ENCODE measurements around the gene ASB1. TPM values are rescaled to one million over a fixed set of nuclear protein-coding genes. Genes with fewer than 3 reads are reported as not detected.
A peak's percentile ranks its signal among the peaks of the same experiment; 100 is the strongest.
"Not testable (repeated sequence)": the region's sequence is repeated elsewhere in the genome, so short reads cannot be mapped to it uniquely, and the experiment has no call there.

ASB1 gene
- total RNA-seq, 2 donors from 2014 or later, result 34.0 to 35.3 TPM

DNA sequence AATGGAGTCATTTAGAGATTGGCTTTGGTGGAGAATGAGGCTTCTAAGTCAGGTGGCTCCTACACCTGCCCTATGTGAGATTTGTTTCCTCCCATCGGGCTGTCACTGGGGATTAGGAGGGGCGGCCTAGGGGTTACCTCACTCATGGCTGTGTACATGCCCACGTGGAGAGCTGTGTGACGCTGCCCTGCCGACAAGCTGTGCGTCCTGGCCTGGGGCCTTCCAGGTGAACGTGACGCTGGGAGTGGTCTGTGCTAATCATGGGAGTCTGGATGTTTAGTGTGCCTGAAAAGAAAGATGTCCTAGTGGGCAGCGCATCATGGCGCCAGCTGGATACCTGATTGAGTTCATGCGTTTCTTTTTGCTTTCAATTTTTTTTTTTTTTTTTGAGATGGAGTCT lies 14.0 kb downstream of the ASB1 start:
- peak overlapping the region; percentile 92 for H3K27ac Mint-ChIP-seq
- peaks cover 20% of the 10 kb centered on the region for H3K4me1 Mint-ChIP-seq
- no peaks in the 10 kb centered on the region for H3K27me3 Mint-ChIP-seq
- ATAC-seq (replicated peaks), result no peak
- H3K9me3 Mint-ChIP-seq, result no peaks in the 10 kb centered on the region
- peaks cover 96% of the 10 kb centered on the region for H3K36me3 Mint-ChIP-seq (ENCODE audit: low read depth)
- peak overlapping the region; percentile 77 for H3K4me3 Mint-ChIP-seq

DNA sequence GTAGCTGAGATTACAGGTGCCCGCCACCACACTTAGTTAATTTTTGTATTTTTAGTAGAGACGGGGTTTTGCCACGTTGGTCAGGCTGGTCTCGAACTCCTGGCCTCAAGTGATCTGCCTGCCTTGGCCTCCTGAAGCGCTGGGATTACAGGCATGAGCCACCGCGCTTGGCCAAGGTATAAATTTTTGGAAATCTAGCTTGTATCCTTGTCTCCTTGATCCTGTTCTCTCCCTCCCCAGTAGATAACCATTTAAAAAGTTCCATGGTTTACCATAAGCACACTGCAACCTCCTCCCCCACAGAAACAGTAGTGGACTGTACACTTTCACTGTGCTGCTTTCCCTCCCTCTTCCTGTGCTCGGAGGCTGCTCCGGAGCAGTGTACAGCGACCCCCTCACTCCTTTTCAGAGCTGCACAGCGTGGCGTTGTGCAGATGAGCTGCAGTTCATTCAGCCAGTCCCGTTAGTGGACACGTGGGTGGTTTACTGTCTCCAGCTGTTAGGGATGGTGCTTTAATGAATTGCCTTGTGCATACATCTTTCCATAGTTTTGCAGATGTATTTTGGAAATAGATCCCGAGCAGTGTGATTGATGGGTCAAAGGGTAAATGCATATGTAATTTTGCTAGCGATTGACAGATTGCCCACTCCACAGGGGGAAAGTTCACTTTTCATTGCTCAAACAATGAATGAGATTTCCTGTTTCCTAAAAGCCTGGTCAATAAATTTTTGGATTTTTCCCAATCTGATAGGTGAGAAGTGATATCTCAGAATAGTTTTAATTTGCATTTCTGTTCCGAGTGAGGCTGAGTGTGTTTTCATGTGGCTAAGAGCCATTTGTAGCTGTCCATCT lies 14.8 kb downstream of the ASB1 start:
- Mint-ChIP-seq H3K27me3 (no peaks in the 10 kb centered on the region), H3K36me3 (ENCODE audit: low read depth) (peaks cover 96% of the 10 kb centered on the region), H3K27ac (no peak overlapping the region), H3K4me1 (peaks cover 20% of the 10 kb centered on the region), H3K4me3 (peak overlapping the region; percentile 5), H3K9me3 (no peaks in the 10 kb centered on the region)
- no peak for ATAC-seq (replicated peaks)

DNA sequence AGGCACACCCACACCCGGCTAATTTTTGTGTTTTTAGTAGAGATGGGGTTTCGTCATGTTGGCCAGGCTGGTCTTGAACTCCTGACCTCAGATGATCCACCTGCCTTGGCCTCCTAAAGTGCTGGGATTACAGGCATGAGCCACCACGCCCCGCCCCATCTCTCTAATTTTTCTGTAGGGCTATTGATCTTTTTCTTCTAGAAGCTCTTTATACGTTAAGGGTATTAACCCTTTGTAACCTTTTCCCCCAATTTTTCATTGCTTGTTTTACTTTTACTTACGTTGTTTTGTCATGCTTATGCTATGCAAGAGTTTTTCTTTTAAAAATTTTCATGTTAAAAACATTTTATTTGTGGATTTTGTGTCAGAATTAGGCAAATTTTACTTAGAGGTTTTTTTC lies 15.5 kb downstream of the ASB1 start:
- Mint-ChIP-seq H3K4me1 (peaks cover 20% of the 10 kb centered on the region), H3K36me3 (ENCODE audit: low read depth) (peaks cover 96% of the 10 kb centered on the region)
- not testable (repeated sequence) for ATAC-seq (replicated peaks)

DNA sequence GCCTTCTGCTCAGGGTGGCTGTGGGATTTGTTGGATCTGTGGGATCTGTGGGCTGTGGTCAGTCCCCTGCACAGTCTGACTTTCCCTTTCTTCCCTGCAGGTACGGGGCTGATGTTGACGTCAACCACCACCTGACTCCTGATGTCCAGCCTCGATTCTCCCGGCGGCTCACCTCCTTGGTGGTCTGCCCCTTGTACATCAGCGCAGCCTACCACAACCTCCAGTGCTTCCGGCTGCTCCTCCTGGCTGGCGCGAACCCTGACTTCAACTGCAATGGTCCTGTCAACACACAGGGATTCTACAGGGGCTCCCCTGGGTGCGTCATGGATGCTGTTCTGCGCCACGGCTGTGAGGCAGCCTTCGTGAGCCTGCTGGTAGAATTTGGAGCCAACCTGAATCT lies 17.5 kb downstream of the ASB1 start:
- Mint-ChIP-seq H3K27me3 (no peaks in the 10 kb centered on the region), H3K36me3 (ENCODE audit: low read depth) (peaks cover 95% of the 10 kb centered on the region), H3K4me1 (peaks cover 11% of the 10 kb centered on the region), H3K27ac (no peak overlapping the region), H3K4me3 (no peak overlapping the region), H3K9me3 (no peaks in the 10 kb centered on the region)
- ATAC-seq (replicated peaks), result no peak

More for the DNA sequence above, 15.5 kb downstream of the ASB1 start:
- H3K9me3 Mint-ChIP-seq, H3K4me3 Mint-ChIP-seq, H3K27me3 Mint-ChIP-seq, H3K27ac Mint-ChIP-seq: not testable (repeated sequence)

DNA sequence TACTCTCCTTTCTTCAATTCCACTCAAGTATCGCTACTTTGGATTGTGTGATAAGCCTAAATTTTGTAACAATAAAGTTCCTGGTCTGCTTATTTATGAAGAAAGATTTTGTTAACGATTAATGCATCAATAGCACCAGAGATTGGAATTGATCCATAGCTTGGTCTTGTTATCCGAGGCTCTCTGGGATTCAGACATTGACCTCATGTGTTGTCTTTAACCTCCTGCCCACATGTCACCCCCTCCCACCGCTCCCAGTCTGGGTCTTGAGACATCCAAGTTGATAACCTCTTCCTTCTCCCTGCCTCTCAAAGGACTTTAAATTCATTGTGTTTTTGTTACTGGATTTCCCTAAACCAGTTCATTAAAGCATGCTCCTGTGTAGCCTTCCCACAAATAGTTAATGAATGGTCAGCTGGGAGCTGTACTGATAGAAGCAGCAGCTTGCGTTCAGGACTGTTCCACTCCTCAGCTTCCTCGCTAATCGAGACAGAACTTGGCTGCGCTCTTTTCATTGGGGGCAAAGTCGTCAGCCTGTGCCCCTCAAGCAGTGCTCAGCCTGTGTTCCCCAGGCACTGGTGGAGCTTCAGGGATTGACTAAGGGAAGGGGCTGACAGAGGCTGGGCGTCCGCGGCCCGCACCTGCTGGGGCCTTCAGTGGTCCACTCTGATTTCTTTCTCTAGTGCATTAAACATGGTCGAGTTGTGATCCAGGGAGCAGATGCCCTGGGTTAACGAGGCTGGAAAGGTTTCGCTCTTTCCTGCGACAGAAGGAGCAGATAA lies 18.9 kb downstream of the ASB1 start:
- Mint-ChIP-seq H3K9me3 (no peaks in the 10 kb centered on the region), H3K27me3 (no peaks in the 10 kb centered on the region), H3K27ac (no peak overlapping the region), H3K4me3 (no peak overlapping the region), H3K36me3 (ENCODE audit: low read depth) (peaks cover 99% of the 10 kb centered on the region), H3K4me1 (peaks cover under 1% of the 10 kb centered on the region)
- ATAC-seq (replicated peaks), result no peak

DNA sequence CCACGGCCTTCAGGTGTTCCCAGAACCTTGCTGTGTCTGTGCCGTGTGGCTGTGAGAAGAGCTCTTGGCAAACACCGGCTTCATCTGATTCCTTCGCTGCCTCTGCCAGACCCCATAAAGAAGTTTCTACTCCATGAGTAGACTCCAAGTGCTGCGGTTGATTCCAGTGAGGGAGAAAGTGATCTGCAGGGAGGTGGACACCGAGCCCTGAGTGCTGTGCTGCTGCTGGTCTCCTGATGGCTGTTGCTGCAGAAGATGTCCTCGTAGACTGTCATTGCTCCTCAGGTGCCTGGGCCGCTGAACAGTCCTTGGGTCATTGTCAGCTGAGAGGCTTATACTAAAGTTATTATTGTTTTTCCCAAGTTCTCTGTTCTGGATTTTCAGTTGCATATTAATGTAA lies 19.6 kb downstream of the ASB1 start:
- peaks cover 99% of the 10 kb centered on the region for H3K36me3 Mint-ChIP-seq (ENCODE audit: low read depth)
- no peak overlapping the region for H3K27ac Mint-ChIP-seq

DNA sequence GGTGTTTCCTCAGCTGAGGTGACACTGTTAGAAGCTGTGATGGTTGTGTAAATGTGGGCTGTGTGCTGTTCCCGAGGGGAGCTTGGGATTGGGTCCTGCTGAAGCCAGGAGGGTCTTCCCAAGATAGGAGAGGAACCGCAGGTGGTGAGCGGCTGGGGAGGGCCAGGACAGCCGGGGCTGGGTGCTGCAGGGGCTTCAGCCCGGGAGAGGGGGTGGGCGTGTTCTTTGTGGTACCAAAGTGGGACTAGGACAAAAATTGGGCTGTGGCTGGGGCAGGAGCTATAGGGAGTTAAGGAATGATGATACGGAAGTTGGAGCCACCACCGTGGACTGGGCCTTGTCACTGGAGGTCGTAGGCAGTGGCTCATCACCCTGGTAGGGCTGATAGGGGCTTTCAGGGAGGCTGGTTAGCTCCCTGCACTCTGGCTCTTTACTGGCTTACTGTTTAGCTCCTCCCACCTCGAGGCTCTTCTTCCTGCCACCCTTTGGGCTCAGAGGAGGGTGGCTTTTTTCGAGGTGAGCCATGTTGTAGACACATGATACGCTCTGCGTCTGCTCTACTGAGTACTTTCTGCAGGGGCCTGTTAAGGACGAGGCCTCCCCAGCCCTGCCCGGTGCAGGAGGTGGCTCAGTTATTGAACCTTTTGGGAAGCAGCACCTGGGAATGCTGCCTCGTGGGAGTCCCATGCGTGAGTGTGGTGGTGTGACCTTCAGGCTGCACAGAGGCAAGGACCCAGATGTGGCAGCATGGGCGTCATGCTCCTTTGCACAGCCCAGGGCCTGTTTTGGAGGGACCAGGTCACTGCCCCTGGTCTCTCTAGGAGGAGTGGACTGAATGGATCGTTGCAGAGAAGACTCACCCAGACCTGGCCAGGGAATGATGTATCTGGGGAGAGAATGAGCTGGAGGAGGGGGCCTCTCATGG lies 21.6 kb downstream of the ASB1 start:
- H3K9me3 Mint-ChIP-seq, result no peaks in the 10 kb centered on the region
- no peak overlapping the region for H3K4me3 Mint-ChIP-seq
- H3K36me3 Mint-ChIP-seq (ENCODE audit: low read depth), result peaks cover 94% of the 10 kb centered on the region
- H3K4me1 Mint-ChIP-seq, result peaks cover 6% of the 10 kb centered on the region
- no peaks in the 10 kb centered on the region for H3K27me3 Mint-ChIP-seq
- peak overlapping the region; percentile 40 for H3K27ac Mint-ChIP-seq
- ATAC-seq (replicated peaks), result no peak

More for the DNA sequence above, 19.6 kb downstream of the ASB1 start:
- H3K4me1 Mint-ChIP-seq, result peaks cover 5% of the 10 kb centered on the region
- H3K4me3 Mint-ChIP-seq, result no peak overlapping the region
- ATAC-seq (replicated peaks), result no peak
- H3K9me3 Mint-ChIP-seq, result no peaks in the 10 kb centered on the region
- no peaks in the 10 kb centered on the region for H3K27me3 Mint-ChIP-seq

DNA sequence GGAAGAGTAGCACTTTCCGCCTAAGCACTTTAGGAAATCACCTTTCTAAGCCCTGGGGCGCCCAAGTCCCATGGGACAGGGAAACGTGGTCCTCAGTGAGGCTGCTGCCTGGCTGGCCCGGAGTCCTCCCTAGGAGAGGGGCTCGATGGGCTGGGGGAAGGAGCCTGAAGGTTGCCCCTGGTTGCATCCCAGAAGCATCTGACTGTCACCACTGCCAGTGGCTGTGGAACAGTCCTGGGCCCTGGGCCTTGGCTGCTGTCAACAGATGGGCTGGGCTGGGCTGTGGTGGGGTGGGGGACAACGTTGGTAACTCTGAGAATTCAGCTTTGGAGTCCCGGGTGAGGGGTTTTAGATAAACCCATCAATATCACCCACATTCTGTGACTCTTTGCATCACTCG lies 22.5 kb downstream of the ASB1 start:
- no peak for ATAC-seq (replicated peaks)
- Mint-ChIP-seq H3K9me3 (no peaks in the 10 kb centered on the region), H3K36me3 (ENCODE audit: low read depth) (peaks cover 84% of the 10 kb centered on the region), H3K27me3 (no peaks in the 10 kb centered on the region), H3K4me3 (no peak overlapping the region), H3K4me1 (peaks cover 6% of the 10 kb centered on the region), H3K27ac (no peak overlapping the region)

DNA sequence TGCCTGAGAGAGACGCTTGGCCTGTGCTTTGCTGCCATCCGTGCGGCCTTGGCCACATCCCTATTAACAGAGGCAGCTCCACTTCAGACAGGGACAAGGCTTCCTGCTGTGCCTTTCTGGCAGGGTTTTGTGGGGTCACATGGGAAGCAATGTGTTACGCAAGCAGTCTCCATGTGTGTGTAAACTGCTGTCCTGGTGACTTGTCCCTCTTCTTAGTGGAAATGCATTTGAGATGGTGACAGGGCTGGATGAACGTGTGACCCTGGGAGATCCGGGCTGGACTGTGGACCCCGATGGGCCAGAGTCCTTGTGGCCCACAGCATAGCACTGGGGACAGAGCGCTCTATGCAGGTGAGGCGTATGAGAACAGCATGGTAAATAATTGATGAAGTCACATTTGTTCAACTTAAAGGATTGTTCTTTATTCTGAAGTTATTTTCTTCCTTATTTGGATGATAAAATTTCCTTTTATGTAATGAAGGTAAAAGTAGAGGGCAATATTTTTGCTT lies 23.2 kb downstream of the ASB1 start:
- ATAC-seq (replicated peaks), result no peak
- H3K4me1 Mint-ChIP-seq, result peaks cover 6% of the 10 kb centered on the region
- H3K27me3 Mint-ChIP-seq, result no peaks in the 10 kb centered on the region
- H3K4me3 Mint-ChIP-seq, result no peak overlapping the region
- no peak overlapping the region for H3K27ac Mint-ChIP-seq
- peaks cover 77% of the 10 kb centered on the region for H3K36me3 Mint-ChIP-seq (ENCODE audit: low read depth)
- no peaks in the 10 kb centered on the region for H3K9me3 Mint-ChIP-seq

DNA sequence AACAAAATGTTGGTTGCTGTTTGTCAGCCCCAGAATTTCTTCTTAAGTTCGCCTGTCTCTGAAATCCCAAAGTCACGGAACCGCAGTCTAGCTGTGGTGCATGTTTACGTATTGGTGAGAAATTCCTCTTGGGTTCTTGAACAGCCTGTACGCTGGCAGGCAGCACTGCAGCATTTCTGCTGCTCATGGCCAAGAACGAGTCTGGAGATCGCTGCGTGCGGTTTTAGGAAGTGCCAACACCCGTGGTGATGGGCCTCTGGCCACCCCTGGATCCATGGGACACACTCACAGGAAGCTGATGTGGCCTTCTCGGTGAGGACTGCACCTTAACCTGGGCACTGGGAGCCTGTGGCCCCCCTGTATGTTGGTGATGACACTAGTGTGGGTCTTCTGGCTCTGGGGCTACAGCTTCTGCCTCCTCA lies 23.7 kb downstream of the ASB1 start:
- Mint-ChIP-seq H3K27ac (no peak overlapping the region), H3K27me3 (no peaks in the 10 kb centered on the region), H3K36me3 (ENCODE audit: low read depth) (peaks cover 72% of the 10 kb centered on the region), H3K4me3 (no peak overlapping the region), H3K9me3 (peaks cover 3% of the 10 kb centered on the region), H3K4me1 (peaks cover 6% of the 10 kb centered on the region)
- no peak for ATAC-seq (replicated peaks)

DNA sequence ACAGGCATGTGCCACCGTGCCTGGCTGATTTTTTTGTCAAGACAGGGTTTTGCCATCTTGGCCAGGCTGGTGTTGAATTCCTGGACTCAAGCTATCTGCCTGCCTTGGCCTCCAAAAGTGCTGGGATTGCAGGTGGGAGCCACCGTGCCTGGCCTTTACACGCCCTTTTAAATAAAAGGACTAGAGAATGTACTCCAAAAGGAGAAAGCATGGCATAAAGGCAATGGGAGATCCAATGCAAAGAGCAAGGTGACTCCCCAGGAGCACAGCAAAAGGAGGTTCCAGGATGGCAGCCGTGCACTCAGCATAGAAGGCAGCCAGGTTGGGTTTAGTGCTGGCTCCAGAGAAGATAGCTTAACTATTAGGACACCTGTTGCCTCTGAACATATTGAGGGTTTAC lies 27.1 kb downstream of the ASB1 start:
- Mint-ChIP-seq H3K27ac (no peak overlapping the region), H3K27me3 (no peaks in the 10 kb centered on the region), H3K4me3 (no peak overlapping the region), H3K9me3 (peaks cover 8% of the 10 kb centered on the region), H3K36me3 (ENCODE audit: low read depth) (peaks cover 38% of the 10 kb centered on the region), H3K4me1 (peaks cover 6% of the 10 kb centered on the region)
- ATAC-seq (replicated peaks), result no peak

DNA sequence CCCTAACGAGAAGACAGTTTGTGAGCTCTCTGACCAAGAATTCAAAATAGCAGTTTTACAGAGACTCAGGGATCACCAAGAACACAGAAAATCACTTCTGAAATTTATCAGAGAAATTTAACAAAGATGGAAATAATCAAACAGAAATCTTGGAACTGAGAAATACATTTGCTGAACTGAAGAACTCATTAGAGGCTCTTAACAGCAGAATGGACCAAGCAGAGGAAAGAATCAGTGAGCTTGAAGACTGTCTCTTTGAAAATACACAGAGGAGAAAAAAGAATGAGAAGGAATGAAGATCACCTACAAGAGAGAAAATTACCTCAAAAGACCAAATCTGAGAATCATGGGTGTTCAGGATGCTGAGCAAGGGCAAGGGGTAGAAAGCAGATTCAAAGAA lies 29.7 kb downstream of the ASB1 start:
- H3K27ac Mint-ChIP-seq, result no peak overlapping the region
- peaks cover under 1% of the 10 kb centered on the region for H3K4me1 Mint-ChIP-seq
- peaks cover 14% of the 10 kb centered on the region for H3K36me3 Mint-ChIP-seq (ENCODE audit: low read depth)
- ATAC-seq (replicated peaks), result no peak
- peaks cover 8% of the 10 kb centered on the region for H3K9me3 Mint-ChIP-seq
- no peak overlapping the region for H3K4me3 Mint-ChIP-seq
- H3K27me3 Mint-ChIP-seq, result no peaks in the 10 kb centered on the region

DNA sequence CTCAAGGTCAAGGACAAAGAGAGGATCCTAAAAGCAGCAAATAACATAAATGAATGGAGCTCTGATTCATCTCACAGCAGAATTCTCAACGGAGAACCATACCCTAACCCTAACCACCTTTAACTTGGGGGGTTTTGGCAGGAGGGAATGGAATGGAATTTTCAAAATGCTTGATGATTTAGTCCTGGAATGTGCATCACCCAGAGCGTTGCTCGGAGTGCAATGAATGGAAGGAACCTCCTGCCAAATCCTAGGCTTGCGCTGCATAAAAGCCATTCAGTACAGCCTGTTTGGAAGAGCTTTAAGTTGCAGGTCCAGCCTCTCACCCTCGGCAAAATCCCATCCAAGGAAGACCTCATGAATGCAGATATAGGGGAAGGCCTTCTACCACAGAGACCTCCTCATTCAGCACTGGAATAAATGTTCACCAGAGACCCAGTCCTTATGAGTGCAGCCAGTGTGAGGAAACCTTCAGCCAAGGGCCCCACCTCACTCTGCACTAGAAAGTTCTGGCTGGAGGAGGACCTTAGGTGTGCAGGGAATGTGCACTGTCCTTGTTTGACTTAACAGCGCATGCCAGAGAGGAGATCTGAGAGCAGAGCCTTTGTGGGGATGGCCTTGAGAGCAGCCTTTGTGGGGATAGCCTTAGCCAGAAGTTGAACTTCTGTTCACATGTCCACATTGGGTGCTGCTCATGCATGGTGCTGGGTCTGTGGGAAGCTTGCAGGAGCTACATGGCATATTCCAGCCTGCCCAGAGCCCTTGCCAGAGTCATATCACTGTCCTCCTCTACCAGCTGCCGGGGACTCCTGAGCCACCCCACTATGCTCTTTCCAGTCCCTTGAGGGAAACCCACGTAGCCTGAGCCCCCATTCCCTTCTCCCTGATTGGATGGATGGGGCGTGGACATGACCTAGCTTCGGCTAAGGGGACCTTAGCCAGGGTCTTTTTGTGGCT lies 30.5 kb downstream of the ASB1 start:
- no peak overlapping the region for H3K27ac Mint-ChIP-seq
- no peaks in the 10 kb centered on the region for H3K27me3 Mint-ChIP-seq
- ATAC-seq (replicated peaks), result no peak
- H3K4me3 Mint-ChIP-seq, result no peak overlapping the region
- H3K9me3 Mint-ChIP-seq, result peaks cover 8% of the 10 kb centered on the region
- peaks cover 6% of the 10 kb centered on the region for H3K36me3 Mint-ChIP-seq (ENCODE audit: low read depth)
- H3K4me1 Mint-ChIP-seq, result no peaks in the 10 kb centered on the region

All from activated T-helper 17 cell treated with anti-CD3 and anti-CD28 coated beads, Interleukin-2, amount 50 U/mL, for 72 hours (primary cell).